Stomach (tissue), 9 donors: ENCODE results near the gene PRLH. TPM values are rescaled to one million over a fixed set of nuclear protein-coding genes. Genes with fewer than 3 reads are reported as not detected.

Source experiments
- DNase-seq, 2 donors: peaks; one replicate each; pipeline versions ENCODE4 v3.0.0 to v3.0.0-alpha.2; 2013 to 2019
- H3K27ac ChIP-seq, 5 donors: fragments of 200-600 bp in 4 of 5; sonication (generic) in 4 of 5; one replicate each; pipeline ENCODE4 v1.5.1; 2013 to 2019; ENCODE audit warnings: mild to moderate bottlenecking in 1 of 5, moderate library complexity in 1 of 5
- H3K27me3 ChIP-seq, 3 donors: fragments of 200-600 bp; sonication (generic); one replicate each; pipeline ENCODE4 v1.5.1; 2017 to 2019; ENCODE audit warnings: mixed run types in 1 of 3
- H3K36me3 ChIP-seq, 4 donors: fragments of 200-600 bp; sonication (generic); 1 replicate in 3 of 4; 2 replicates in 1 of 4; pipeline ENCODE4 v1.5.1; 2016 to 2019
- H3K4me1 ChIP-seq, 4 donors: fragments of 200-600 bp; sonication (generic); one replicate each; pipeline ENCODE4 v1.5.1; 2016 to 2019
- H3K4me3 ChIP-seq, 4 donors: fragments of 200-600 bp; sonication (generic) in 3 of 4; one replicate each; pipeline ENCODE4 v1.5.1; 2016 to 2019; ENCODE audit warnings: mild to moderate bottlenecking in 1 of 4
- H3K9me3 ChIP-seq, 4 donors: fragments of 200-600 bp; sonication (generic); one replicate each; pipeline ENCODE4 v1.5.1; 2016 to 2019
- CTCF ChIP-seq, 7 experiments: fragments of 450-650 bp in 4 of 7; fragments of 200-600 bp in 3 of 7; sonication (generic) in 3 of 7; IDR thresholded peaks; one replicate each; pipeline ENCODE4 v1.5.1; 2016 to 2019; ENCODE audit warnings: antibody characterized with exemption in 7 of 7, control low read depth in 2 of 7, mild to moderate bottlenecking in 1 of 7
- EP300 ChIP-seq: sonication (generic); formaldehyde crosslinking; IDR thresholded peaks from one replicate; pipeline ENCODE4 v1.6.1; 2017; ENCODE audit warnings: antibody characterized with exemption
- POLR2A ChIP-seq, 4 donors: fragments of 450-650 bp; IDR thresholded peaks; one replicate each; pipeline ENCODE4 v1.6.1; 2016; ENCODE audit warnings: antibody characterized with exemption in 4 of 4, control low read depth in 2 of 4, mild to moderate bottlenecking in 1 of 4, moderate library complexity in 1 of 4
- POLR2AphosphoS5 ChIP-seq, 3 donors: sonication (generic); formaldehyde crosslinking; IDR thresholded peaks; one replicate each; pipeline ENCODE4 v1.6.1; 2016; ENCODE audit warnings: antibody characterized with exemption in 3 of 3
- WGBS, 5 donors: extraction: QIAGEN DNeasy Blood & Tissue Kit in 3 of 5; methylation state at CpG; one replicate each; pipeline versions ENCODE4 v1.1.5 to v1.1.7; 2013 to 2018; 5-methylcytosine and 5-hydroxymethylcytosine counted together
- intact Hi-C: fragments of 100-400 bp; cut with DNase I; formaldehyde crosslinking; loops from one replicate; pipeline ENCODE4 v1.15.1; 2023; ENCODE audit warnings: low total_unique reads
- polyA plus RNA-seq, 3 donors: library from polyadenylated mRNA; stranded (reverse); fragments of 200-250 nt; gene quantifications; one replicate each; pipeline ENCODE4 v1.2.3, GENCODE V29; 2013
- total RNA-seq, 5 donors: library from RNA; depleted of rRNA; stranded (reverse); fragments of >200 nt; gene quantifications; one replicate each; pipeline versions ENCODE4 v1.1.0 to v1.2.3, GENCODE V29; 2014 to 2016
- donor health status: healthy with polysubstance abuse.
- donor health status: Bipolar disorder and iron deficiency.
- donor health status: healthy.

The PRLH gene
- total and polyA plus RNA-seq, 8 donors = not detected

- 82 to 92% (median 83%) methylated on average over 7 of the region's 7 CpGs for WGBS, 5 donors
- intact Hi-C loops = no loop called here
- Histone ChIP-seq H3K27ac (no peak overlapping the region), H3K4me3 (no peak overlapping the region), H3K4me1 (peaks cover 0 to 16% (median 6%) of the 10 kb centered on the region in 4 donors), H3K27me3 (no peaks in the 10 kb centered on the region), H3K9me3 (no peaks in the 10 kb centered on the region), H3K36me3 (peaks cover 10 to 84% (median 54%) of the 10 kb centered on the region in 4 donors)
- DNase-seq = no peak
- TF ChIP-seq CTCF (IDR thresholded peaks at IDR 0.05) (no peak), POLR2A (IDR thresholded peaks at IDR 0.05) (no peak), EP300 (no peak), POLR2AphosphoS5 (IDR thresholded peaks at IDR 0.05) (no peak)
Observed at GRCh38 chr2:237533668-237534161, 32.7 kb upstream of the PRLH start.

- Histone ChIP-seq H3K27ac (peak overlapping the region in 1 of 5 donors; percentile 1), H3K36me3 (peaks cover 8 to 78% (median 50%) of the 10 kb centered on the region in 4 donors)
Observed at GRCh38 chr2:237534380-237534779, 32.0 kb upstream of the PRLH start.

GRCh38 chr2:237535385-237536082, 30.8 kb upstream of the PRLH start:
- intact Hi-C loops = no loop called here
- no peak overlapping the region for H3K4me3 ChIP-seq
- H3K27ac ChIP-seq = no peak overlapping the region
- TF ChIP-seq CTCF (IDR thresholded peaks at IDR 0.05) (no peak), POLR2AphosphoS5 (IDR thresholded peaks at IDR 0.05) (no peak), EP300 (no peak), POLR2A (IDR thresholded peaks at IDR 0.05) (no peak)
- no peak for DNase-seq
- peaks cover 8 to 70% (median 48%) of the 10 kb centered on the region in 4 donors for H3K36me3 ChIP-seq
- H3K27me3 ChIP-seq = no peaks in the 10 kb centered on the region
- no peaks in the 10 kb centered on the region for H3K9me3 ChIP-seq
- peaks cover 17 to 34% (median 24%) of the 10 kb centered on the region in 4 donors for H3K4me1 ChIP-seq
- 72 to 80% (median 75%) methylated on average over 8 of the region's 8 CpGs for WGBS, 5 donors

More at GRCh38 chr2:237534380-237534779, 32.0 kb upstream of the PRLH start:
- no peak for DNase-seq
- 96 to 100% (median 100%) methylated on average over 1 of the region's 1 CpG for WGBS, 5 donors
- Histone ChIP-seq H3K4me1 (peaks cover 6 to 23% (median 12%) of the 10 kb centered on the region in 4 donors), H3K4me3 (no peak overlapping the region), H3K27me3 (no peaks in the 10 kb centered on the region), H3K9me3 (no peaks in the 10 kb centered on the region)
- TF ChIP-seq EP300 (no peak), POLR2AphosphoS5 (IDR thresholded peaks at IDR 0.05) (no peak), POLR2A (IDR thresholded peaks at IDR 0.05) (no peak), CTCF (IDR thresholded peaks at IDR 0.05) (no peak)
- intact Hi-C loops = no loop called here

GRCh38 chr2:237536083-237536415, 30.3 kb upstream of the PRLH start:
- intact Hi-C loops = no loop called here
- 77 to 93% (median 82%) methylated on average over 4 to 5 of the region's 5 CpGs for WGBS, 5 donors
- H3K4me1 ChIP-seq = peaks cover 22 to 39% (median 29%) of the 10 kb centered on the region in 4 donors
- H3K27ac ChIP-seq = no peak overlapping the region
- H3K9me3 ChIP-seq = no peaks in the 10 kb centered on the region
- no peak for TF ChIP-seq POLR2A (IDR thresholded peaks at IDR 0.05)
- no peak for TF ChIP-seq EP300
- no peak for TF ChIP-seq CTCF (IDR thresholded peaks at IDR 0.05)
- TF ChIP-seq POLR2AphosphoS5 (IDR thresholded peaks at IDR 0.05) = no peak
- H3K27me3 ChIP-seq = no peaks in the 10 kb centered on the region
- DNase-seq = no peak
- no peak overlapping the region for H3K4me3 ChIP-seq
- H3K36me3 ChIP-seq = peaks cover 8 to 70% (median 48%) of the 10 kb centered on the region in 4 donors
